DMS 273 treated with DMSO at 0.1 percent for 48 hours (cell line): ENCODE measurements around the gene MYO16.
"Not testable (repeated sequence)": the region's sequence is repeated elsewhere in the genome, so short reads cannot be mapped to it uniquely, and the experiment has no call there.

Source experiments
- DNase-seq: peaks from one replicate; lab custom pipeline; 2025; lab: John Stamatoyannopoulos, UW

Gene MYO16

DNA sequence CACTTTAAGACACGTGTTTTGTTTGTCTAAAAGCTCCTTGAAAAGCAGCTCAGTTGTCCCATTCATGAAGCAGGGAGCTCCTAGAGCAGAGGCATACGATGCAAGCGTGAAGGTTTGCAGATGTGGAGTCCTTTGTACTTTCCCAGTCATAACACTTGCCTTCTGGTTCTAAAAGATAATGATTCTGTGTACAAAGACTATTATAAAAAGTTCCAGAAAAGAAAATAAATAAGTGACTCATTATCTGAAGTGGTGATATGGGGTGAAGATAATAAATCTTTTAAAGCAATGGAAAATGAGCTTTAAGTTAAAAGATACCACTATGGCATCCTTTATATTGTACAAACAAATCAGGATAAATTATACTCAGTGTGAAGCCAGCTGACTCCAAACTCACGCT, 569.9 kb downstream of the MYO16 start:
- DNase-seq: no peak

DNA sequence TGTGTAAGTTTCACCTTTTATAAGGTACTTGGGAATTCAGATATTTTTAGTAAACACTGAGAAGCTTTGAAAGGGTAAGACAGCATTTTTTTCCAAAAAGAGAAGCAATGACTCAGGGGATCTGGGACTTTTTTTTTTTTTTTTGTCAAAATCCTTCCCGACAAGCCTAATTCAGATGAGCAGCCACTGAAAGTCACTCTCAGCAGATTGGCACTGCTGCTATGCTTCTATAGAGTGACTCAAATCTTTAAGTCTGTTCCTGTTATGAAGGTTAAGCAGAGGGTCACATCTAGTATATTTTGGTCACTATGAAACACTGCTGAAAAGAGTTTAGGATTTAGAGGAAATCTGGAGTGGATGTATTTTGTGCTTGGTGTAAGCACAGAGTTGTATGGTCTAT, 571.1 kb downstream of the MYO16 start:
- no peak for DNase-seq

DNA sequence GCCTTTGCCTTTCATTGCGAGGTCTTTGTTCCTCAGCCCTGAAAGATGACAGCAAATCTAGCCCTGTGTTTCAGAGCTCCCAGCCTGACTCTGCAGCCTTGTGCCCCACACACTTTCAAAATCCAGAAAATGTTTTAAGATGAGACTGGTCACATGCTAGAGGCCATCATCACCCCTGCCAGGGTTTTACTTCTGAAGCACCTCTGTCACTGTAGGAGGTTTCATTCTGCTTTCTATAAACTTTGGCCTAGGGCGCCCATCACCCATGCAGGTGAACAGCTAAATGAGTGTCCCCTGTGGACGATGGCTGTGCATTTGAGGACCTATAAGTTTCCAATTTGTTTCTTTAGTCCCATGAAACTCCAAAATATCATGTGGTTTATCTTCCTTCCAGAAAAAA, 574.2 kb downstream of the MYO16 start:
- DNase-seq: no peak

DNA sequence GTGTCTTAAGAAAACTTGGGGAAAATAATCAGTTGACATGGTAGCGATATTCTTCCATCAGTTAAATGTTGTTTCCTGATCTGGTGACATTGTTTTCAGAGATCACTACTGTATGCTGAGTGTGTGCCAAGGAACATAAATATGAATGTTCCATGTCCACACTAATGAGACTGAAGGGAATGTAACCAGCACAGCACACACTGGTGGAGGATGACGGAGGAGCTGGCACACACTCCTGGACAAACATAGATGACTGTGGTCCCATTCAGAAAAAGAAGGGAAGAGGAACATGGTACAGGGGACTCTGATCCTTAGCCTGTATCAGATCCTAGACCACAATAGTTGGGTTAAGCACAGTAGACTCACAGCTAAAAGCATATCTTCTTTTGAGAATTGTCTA, 574.8 kb downstream of the MYO16 start:
- no peak for DNase-seq

DNA sequence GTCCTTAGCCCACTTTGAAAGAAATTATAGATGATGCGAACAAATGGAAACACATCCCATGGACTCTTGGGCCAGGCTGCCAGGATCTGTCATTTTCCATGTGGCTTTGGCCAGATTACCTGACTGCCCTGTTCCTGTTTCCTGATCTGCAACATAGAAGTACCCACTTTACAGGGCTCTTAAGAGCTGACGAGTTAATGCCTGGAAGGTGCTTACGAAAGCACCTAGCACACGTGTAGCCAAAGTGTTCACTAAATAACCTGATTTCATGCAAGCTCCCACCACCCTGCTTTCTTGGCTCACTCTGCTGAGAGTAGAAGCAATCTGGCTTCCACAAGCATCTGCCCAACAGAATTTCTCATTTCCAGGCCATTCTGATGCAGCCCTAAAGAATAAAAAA, 575.2 kb downstream of the MYO16 start:
- DNase-seq: no peak

DNA sequence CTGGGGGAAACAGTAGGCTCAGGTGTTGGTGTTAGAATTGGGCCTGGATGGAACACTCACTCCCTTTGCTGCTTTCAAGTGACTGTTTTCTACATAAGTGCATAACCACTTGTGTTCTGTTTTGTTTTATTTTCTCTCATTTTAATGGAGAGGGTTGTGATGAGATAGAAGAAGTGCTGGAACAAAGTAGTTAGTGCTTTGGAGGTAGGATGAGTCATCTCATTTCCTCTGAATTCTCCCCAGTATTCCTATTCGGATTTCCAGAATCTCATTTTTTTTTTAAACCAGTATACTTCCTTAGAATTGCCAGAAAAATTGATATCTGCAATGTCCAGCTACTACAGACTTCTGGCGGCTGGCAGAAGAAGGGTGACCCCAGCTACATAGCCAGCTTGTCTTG, 575.9 kb downstream of the MYO16 start:
- no peak for DNase-seq

DNA sequence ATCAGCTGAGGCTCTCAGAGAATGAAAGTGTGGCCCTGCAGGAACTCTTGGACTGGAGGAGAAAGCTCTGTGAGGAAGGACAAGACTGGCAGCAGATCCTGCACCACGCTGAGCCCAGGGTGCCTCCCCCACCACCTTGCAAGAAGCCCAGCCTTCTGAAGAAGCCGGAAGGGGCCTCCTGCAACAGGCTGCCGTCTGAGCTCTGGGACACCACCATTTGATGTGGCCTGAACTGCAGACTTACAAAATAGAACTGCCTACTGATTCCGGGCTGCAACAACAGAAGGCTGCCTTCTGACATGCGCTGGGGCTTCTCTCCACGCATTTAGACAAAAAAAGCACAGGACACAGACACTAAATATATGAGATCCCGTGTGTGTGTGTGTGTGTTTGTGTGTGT, 577.2 kb downstream of the MYO16 start:
- no peak for DNase-seq

DNA sequence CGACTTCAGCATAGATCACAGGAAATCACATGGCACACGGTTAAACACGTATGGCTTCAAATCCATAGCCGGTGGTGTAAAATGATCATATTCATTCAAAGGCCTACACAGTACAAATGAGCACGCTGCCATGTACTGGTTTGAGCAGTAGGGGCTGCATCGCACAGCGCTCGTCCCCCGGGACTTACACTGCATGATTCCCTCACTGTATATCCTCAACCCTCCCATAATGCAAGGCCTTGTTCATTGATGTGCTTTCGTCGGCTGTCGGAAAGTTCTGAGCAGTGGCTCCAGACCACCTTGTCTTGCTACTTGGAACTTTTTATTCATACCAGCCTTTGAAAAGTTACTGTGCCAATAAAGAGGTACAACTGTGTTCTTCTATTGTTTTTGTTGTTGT, 578.2 kb downstream of the MYO16 start:
- DNase-seq: no peak

DNA sequence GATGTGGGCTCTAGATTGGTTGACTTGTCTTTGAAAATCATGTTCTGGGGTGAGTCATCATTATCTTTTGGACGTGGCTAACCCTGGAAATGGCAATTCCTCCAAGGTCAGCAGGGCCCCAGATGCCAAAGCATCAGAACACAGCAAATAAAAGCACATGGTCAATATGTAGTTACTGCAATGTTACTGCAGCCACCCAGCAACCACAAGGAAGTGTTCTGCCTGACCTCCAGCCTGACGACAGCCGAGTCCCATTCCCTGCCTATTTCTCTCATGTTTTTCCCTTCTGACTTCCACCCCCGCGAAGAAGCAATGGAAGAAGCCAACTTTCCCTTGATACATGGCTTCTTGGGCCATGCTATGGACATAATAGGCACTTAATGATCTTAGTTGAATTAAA, 579.1 kb downstream of the MYO16 start:
- DNase-seq: no peak

DNA sequence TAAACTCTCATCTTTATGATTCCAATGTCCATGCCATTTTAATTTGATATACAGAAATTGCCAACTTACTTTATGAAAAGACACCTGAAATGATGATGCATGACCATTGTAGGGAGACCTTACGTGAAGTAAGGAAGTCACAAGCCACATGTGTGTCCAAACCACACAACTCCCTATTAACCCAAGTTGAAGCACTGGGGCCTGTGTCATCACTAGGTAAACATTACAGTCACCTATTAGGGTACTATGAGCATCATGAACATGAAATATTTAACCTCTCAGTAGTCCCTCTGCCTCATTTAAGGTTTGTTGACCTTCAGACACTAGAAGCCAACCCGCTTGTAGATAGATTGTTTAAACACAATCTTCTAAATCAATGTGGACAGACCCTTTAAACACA, 580.1 kb downstream of the MYO16 start:
- no peak for DNase-seq

DNA sequence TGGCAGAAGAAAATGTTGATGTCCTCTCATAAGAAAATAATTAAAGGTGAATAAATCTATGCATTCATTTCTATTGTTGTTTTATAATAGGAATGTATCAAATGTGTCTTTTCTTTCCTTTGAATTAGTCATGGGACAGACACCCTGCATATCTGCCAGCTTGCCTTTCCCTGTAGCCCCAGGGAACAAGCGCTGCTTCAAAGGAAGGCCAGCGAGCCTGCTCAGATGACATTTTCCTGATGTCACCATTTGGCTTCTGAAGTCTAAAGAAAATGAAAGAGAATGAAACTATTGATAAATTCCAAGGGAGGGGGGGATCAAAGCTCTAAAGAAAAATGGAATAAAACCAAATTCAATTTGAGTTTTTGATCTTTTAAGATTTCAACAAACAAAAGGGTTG, 582.2 kb downstream of the MYO16 start:
- no peak for DNase-seq

DNA sequence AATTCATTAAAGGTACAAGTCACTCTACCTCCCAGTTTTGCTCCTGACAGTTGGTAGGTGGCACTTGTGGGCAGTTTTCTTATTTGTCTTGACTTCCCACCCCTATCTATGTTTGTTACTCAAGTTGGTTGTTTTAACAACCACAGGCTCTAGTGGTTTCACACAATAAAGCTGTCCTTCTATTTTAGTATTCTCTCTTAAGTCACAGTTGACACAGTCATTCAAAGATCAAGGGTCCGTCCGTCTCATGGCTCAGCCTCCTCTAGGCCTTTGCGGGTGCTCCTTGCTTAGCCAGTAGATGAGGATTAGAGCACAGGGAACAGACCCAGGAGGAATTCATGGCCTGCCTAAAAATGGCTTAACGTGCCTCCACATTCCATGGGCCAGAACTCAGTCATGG, 583.2 kb downstream of the MYO16 start:
- DNase-seq: no peak

DNA sequence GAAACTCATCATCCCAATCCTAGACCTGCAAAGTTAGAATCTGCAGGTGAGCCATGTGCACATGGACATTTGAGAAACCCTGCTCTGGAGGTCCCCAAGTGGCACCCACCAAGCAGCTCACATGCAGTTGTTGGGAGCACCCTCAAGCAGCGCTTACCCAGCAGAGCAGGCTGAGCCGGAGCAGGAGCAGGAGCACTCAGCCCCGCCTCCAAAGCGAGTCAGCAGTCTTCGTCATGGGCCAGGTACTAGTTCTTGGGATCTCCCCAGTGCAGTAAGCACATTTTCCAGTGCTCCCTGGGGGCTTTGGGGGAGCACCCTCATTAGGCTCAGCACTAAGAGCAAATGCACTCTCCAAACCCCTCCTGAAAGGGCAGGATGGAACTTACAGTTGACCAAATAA, 584.3 kb downstream of the MYO16 start:
- no peak for DNase-seq

DNA sequence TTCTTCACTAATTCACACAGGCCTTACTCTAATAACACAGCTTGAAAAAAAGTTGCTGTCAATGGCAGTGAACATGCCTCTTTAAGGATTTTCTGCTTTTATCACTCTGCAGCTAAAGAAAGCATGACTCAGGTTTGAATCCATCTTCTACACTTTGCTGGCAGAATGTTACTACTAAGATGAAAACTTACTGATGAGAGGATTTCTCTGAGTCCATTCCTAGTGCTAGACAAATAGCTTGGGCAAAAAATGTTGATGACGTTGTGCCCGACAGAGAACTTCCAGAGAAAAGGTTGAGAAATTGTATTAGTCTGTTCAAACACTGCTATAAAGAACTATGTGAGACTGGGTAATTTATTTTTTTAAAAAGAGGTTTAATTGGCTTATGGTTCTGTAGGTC, 585.0 kb downstream of the MYO16 start:
- no peak for DNase-seq

DNA sequence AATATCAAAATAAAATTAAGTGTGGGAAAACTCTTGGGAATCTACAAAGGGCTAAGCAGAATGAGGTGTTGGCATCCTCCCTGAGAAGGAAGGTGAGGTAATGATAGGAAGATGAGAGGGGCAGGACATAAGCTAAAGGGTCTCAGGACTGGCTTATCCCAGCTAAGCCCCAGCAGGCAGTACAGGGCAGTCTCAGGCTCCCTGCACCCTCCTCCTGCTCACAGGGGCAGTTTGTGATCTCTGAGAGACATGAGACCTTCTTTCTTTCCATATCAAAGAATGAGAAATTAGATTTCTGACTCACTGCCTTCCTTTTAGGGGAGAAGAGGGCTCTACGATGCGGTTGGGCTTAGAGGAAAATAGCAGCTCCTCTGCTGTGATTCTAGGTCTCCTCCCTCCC, 586.0 kb downstream of the MYO16 start:
- DNase-seq: no peak

DNA sequence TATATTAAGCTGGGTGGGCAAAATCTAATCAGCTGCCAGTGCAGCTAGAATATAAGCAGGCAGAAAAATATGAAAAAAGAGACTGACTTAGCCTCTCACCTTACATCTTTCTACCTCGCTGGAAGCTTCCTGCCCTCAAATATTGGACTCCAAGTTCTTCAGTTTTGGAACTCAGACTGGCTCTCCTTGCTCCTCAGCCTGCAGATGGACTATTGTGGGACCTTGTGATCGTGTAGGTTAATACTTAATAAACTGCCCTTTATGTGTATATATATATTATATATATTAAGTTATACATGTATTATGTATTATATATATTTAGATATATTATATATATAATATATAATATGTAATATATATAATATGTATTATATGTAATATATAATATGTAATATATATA, 588.1 kb downstream of the MYO16 start:
- not testable (repeated sequence) for DNase-seq

DNA sequence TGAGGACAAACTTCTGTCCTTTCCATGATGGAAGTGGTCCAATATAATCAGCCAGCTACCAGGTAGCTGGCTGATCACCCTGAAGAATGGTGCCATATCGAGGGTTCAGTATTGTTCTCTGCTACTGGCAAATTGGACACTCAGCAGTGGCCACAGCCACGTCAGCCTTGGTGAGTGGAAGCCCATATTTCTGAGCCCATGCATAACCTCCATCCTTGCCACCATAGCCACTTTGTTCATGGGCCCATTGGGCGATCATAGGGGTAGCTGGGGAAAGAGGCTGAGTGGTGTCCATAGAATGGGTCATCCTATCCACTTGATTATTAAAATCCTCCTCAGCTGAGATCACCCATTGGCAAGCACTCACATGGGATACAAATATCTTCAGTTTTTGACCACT, 591.2 kb downstream of the MYO16 start:
- no peak for DNase-seq

DNA sequence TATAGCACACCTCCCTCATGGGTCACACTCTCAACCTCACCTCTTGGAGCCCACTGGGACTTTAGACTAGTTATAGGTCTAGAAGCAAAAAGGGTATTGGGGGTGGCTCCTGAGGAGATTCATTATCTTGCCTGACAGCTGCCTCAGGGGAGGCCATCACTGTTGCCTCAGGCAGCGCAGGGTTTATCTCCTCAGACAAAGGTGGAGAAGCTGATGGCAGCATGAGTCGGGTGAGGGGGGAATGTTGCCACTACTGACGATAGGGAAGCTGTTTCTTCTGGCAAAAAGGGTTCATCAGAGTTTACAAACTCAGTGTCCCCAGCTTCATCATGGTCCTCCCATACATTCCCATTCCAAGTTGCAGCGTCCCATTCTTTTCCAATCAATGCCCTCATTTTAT, 594.6 kb downstream of the MYO16 start:
- DNase-seq: no peak

DNA sequence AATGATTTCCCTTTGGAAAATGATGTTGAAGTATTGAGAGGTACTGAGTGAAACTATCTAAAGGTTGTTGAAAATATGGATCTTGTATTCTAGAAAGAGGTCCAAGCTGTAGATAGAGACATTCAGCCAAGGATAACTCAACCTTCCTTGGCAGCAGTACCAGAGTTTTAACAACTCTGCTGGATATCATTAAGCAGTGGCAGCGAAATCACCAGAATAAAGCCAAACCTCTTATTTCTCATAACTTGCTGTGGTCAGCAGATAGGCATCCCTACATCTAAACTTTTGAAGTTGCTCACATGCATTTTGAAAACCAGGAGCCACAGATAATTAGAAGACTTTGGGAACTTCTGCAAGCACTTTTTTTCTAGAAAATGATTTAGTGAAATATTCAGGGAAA, 597.2 kb downstream of the MYO16 start:
- DNase-seq: no peak

DNA sequence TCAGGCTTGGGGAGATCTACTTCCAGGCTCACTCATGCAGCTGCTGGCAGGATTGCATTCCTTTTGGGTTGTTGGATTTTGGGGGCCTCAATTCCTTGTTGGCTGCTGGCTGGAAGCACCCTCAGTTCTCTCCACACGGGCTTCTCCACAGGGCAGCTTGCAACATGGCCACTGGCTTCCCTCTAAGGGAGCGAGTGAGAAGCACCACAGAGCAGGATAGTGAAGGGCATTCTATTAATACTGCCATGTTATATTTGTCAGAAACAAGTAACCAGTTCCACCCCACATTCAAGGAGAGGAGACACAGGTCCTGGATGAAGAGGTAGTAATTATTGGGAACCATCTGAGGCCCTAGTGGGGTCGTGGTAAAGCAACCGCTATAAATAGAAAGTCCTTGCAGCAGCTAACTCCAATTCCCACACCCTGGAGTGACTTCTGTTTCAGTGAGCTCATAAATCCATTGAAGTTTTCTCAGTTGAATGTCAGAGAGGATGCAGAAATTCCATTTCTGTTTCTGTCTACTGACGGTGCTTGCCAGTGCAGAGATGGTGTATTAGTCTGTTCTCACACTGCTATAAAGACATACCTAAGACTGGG, 598.0 kb downstream of the MYO16 start:
- no peak for DNase-seq

DNA sequence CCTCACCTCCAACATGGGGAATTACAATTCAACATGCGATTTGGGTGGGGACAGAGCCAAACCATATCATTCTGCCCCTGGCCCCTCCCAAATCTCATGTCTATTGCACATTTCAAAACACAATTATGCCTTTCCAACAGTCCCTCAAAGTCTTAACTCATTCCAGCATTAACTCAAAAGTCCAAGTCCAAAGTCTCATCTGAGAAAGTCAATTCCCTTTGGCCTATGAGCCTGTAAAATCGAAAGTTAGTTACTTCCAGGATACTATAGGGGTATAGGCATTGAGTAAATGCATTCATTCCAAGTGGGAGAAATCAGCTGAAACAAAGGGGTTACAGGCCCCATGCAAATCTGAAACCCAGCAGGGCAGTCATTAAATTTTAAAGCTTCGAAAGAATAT, 598.8 kb downstream of the MYO16 start:
- no peak for DNase-seq

DNA sequence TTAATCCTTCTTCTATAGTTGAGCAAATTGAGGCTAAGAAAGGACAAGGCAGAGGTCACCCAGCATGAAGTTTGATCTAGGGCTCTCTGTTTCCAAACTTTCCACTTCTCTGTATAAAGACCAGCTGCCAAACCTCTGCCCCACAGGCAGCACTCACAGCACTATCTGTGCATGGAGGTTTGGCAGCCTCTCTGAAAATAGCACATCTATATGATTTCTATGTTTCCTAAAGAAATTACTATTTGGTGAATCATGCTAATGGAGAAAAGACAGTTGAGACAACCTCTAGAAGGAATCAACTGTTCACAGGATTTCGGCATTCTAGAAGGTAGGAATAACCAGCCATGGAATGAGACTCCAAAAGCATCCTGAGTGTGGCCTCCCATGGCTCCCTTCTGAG, 602.5 kb downstream of the MYO16 start:
- no peak for DNase-seq

DNA sequence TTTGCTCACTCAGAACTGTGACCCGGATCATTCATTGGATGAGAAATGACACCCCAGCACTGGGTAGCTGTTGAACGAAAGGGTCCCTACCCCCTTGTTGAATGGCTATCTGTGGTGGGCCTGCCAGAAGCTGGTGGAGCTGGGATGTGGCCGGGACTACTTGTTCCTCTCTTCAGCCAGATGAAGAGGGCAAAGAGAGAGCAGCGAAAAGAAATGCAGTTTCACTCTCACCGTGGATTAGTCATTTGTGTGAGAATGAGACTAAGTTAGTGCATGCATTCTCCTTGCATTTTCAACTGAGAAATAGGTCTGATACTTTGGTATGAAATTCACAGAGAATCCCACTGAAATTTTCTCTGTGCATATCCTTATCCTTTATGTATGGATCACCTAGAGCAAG, 603.9 kb downstream of the MYO16 start:
- DNase-seq: no peak

DNA sequence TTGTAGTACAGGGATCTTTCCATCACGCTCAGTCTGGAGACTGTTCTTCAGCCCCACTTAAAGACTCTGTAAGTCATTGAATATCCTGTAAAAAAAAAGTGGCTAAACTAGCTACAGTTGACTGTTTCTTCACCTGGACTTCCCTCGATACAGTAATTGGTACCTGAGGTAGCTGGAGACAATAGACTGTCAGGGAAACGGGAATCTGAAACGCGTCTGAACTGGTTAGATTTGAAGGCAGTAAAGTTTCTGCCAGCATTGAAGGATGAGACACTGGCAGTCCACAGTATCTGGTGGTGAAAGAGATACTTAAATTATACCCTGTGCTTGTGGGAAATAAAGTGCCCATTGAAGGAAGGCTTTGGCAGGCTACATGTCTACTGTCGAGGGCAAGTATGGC, 606.5 kb downstream of the MYO16 start:
- no peak for DNase-seq

DNA sequence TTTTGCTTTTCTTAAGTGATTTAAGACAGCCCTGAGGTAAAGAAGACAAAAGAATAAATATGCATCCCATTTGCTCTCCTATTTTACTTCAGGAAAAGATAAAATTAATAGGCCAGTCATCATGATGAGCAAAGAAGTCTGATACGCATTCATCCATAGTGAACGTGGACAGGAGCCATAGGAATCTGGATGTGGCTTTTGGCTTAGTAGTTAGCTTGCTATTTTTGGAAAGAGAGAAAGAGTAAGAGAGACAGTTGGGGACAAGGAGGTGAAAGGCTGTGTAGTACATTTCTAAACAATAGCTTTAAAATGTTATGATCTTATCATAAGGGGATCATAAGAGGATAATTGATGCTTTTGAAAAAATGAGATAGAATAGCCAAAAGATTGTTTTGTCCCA, 611.7 kb downstream of the MYO16 start:
- no peak for DNase-seq
